Stimulated activated CD4-positive, alpha-beta T cell treated with anti-CD3 and anti-CD28 coated beads, Interleukin-2, amount 100 ng/mL, for 4 hours (primary cell): Measurements from ENCODE around the gene HSPA2.
"Not testable (repeated sequence)": the region's sequence is repeated elsewhere in the genome, so short reads cannot be mapped to it uniquely, and the experiment has no call there.

Experiments used
- DNase-seq: peaks from one replicate; pipeline ENCODE4 v3.0.0-alpha.2; 2020; ENCODE audit warnings: low read depth

Gene HSPA2

GRCh38 chr14:64562436-64562835 is 21.9 kb downstream of the HSPA2 start:
- DNase-seq = no peak

GRCh38 chr14:64563696-64564095 is 23.2 kb downstream of the HSPA2 start:
- DNase-seq = no peak

GRCh38 chr14:64566651-64567122 is 26.1 kb downstream of the HSPA2 start:
- no peak for DNase-seq

- DNase-seq = no peak
Measured at GRCh38 chr14:64569138-64569631, 28.6 kb downstream of the HSPA2 start.

- DNase-seq = not testable (repeated sequence)
Measured at GRCh38 chr14:64569646-64570045, 29.1 kb downstream of the HSPA2 start.

- no peak for DNase-seq
Measured at GRCh38 chr14:64572386-64573104, 32.0 kb downstream of the HSPA2 start.

GRCh38 chr14:64573109-64573508 is 32.6 kb downstream of the HSPA2 start:
- no peak for DNase-seq

- no peak for DNase-seq
Measured at GRCh38 chr14:64574371-64575107, 34.0 kb downstream of the HSPA2 start.

- DNase-seq = no peak
Measured at GRCh38 chr14:64577211-64577610, 36.7 kb downstream of the HSPA2 start.

GRCh38 chr14:64580467-64580866 is 39.9 kb downstream of the HSPA2 start:
- DNase-seq = no peak

GRCh38 chr14:64581363-64581762 is 40.8 kb downstream of the HSPA2 start:
- DNase-seq = no peak

- no peak for DNase-seq
Measured at GRCh38 chr14:64581817-64582216, 41.3 kb downstream of the HSPA2 start.

GRCh38 chr14:64584190-64584589 is 43.6 kb downstream of the HSPA2 start:
- DNase-seq = no peak

GRCh38 chr14:64591809-64592208 is 51.3 kb downstream of the HSPA2 start:
- no peak for DNase-seq
